Mucosa of stomach (tissue), 1 donor: ENCODE measurements around the gene USP17L27.
A peak's percentile ranks its signal among the peaks of the same experiment; 100 is the strongest.
"Not testable (repeated sequence)": the region's sequence is repeated elsewhere in the genome, so short reads cannot be mapped to it uniquely, and the experiment has no call there.

ENCODE experiments used
- H3K27me3 ChIP-seq: one replicate; pipeline ENCODE4 v1.7.0; 2013; ENCODE audit warnings: mild to moderate bottlenecking, low read length; ENCODE audit not compliant: control insufficient read depth, insufficient read depth
- H3K36me3 ChIP-seq: one replicate; pipeline ENCODE4 v1.7.0; 2013; ENCODE audit warnings: low read length; ENCODE audit not compliant: control insufficient read depth, insufficient read depth
- H3K4me1 ChIP-seq: one replicate; pipeline ENCODE4 v1.7.0; 2013; ENCODE audit warnings: mild to moderate bottlenecking, low read length; ENCODE audit not compliant: control insufficient read depth, insufficient read depth
- H3K4me3 ChIP-seq: one replicate; pipeline ENCODE4 v1.7.0; 2013; ENCODE audit warnings: low read length
- H3K9ac ChIP-seq: one replicate; pipeline ENCODE4 v1.7.0; 2013; ENCODE audit warnings: mild to moderate bottlenecking, low read length, moderate library complexity
- H3K9me3 ChIP-seq: one replicate; pipeline ENCODE4 v1.7.0; 2013; ENCODE audit warnings: mild to moderate bottlenecking, low read length, moderate library complexity; ENCODE audit not compliant: control insufficient read depth
- donor health status: Pancreatic carcinoma.

The USP17L27 gene

GRCh38 chr4:9343848-9344247, at the start of gene USP17L27:
Gene USP17L27 (plus strand): TSS chr4:9344148. CDS start chr4:9344148, 0 bp downstream.
- H3K36me3 ChIP-seq, H3K9ac ChIP-seq, H3K9me3 ChIP-seq, H3K4me1 ChIP-seq, H3K4me3 ChIP-seq, H3K27me3 ChIP-seq: not testable (repeated sequence)

GRCh38 chr4:9324191-9324590, 19.8 kb upstream of the USP17L27 start:
- not testable (repeated sequence) for H3K4me3 ChIP-seq, H3K9me3 ChIP-seq, H3K4me1 ChIP-seq, H3K36me3 ChIP-seq, H3K27me3 ChIP-seq, H3K9ac ChIP-seq

- H3K9ac ChIP-seq, H3K4me1 ChIP-seq, H3K36me3 ChIP-seq, H3K27me3 ChIP-seq, H3K9me3 ChIP-seq, H3K4me3 ChIP-seq: not testable (repeated sequence)
Observed at GRCh38 chr4:9324865-9325264, 19.1 kb upstream of the USP17L27 start, which contains the start of gene USP17L24. Gene USP17L24 (plus strand): TSS chr4:9325165. CDS start chr4:9325165, 0 bp downstream.

- H3K9me3 ChIP-seq, H3K4me1 ChIP-seq, H3K27me3 ChIP-seq, H3K9ac ChIP-seq, H3K4me3 ChIP-seq, H3K36me3 ChIP-seq: not testable (repeated sequence)
Observed at GRCh38 chr4:9329611-9330010, 14.3 kb upstream of the USP17L27 start, which contains the start of gene USP17L25. Gene USP17L25 (plus strand): TSS chr4:9329911. CDS start chr4:9329911, 0 bp downstream.

- H3K9ac ChIP-seq, H3K4me1 ChIP-seq, H3K9me3 ChIP-seq, H3K27me3 ChIP-seq, H3K4me3 ChIP-seq, H3K36me3 ChIP-seq: not testable (repeated sequence)
Observed at GRCh38 chr4:9334358-9334757, 9.6 kb upstream of the USP17L27 start, which contains the start of gene USP17L26. Gene USP17L26 (plus strand): TSS chr4:9334658. CDS start chr4:9334658, 0 bp downstream.

- H3K36me3 ChIP-seq, H3K27me3 ChIP-seq, H3K9me3 ChIP-seq, H3K9ac ChIP-seq, H3K4me1 ChIP-seq, H3K4me3 ChIP-seq: not testable (repeated sequence)
Observed at GRCh38 chr4:9339103-9339502, 4.8 kb upstream of the USP17L27 start, which contains the start of gene USP17L5. Gene USP17L5 (plus strand): TSS chr4:9339403. CDS start chr4:9339403, 0 bp downstream.

- not testable (repeated sequence) for H3K9me3 ChIP-seq, H3K36me3 ChIP-seq, H3K4me1 ChIP-seq
Observed at GRCh38 chr4:9348593-9348992, 4.6 kb downstream of the USP17L27 start, which contains the start of gene USP17L28. Gene USP17L28 (plus strand): TSS chr4:9348893. CDS start chr4:9348893, 0 bp downstream.

GRCh38 chr4:9350866-9351265, 6.9 kb downstream of the USP17L27 start:
- not testable (repeated sequence) for H3K27me3 ChIP-seq, H3K4me3 ChIP-seq, H3K9ac ChIP-seq, H3K9me3 ChIP-seq, H3K4me1 ChIP-seq, H3K36me3 ChIP-seq

More at GRCh38 chr4:9348593-9348992, 4.6 kb downstream of the USP17L27 start, which contains the start of gene USP17L28:
- H3K27me3 ChIP-seq, H3K9ac ChIP-seq, H3K4me3 ChIP-seq: not testable (repeated sequence)

GRCh38 chr4:9353338-9353737, 9.4 kb downstream of the USP17L27 start, which contains the start of gene USP17L29:
Gene USP17L29 (plus strand): TSS chr4:9353638. CDS start chr4:9353638, 0 bp downstream.
- H3K9ac ChIP-seq, H3K36me3 ChIP-seq, H3K9me3 ChIP-seq, H3K27me3 ChIP-seq, H3K4me3 ChIP-seq, H3K4me1 ChIP-seq: not testable (repeated sequence)

GRCh38 chr4:9362829-9363228, 18.9 kb downstream of the USP17L27 start, which contains the start of gene USP17L30:
Gene USP17L30 (plus strand): TSS chr4:9363129. CDS start chr4:9363129, 0 bp downstream.
- H3K9me3 ChIP-seq, H3K27me3 ChIP-seq, H3K4me3 ChIP-seq, H3K4me1 ChIP-seq, H3K36me3 ChIP-seq, H3K9ac ChIP-seq: not testable (repeated sequence)

GRCh38 chr4:9379881-9380280, 35.9 kb downstream of the USP17L27 start:
- not testable (repeated sequence) for H3K4me1 ChIP-seq, H3K4me3 ChIP-seq, H3K36me3 ChIP-seq, H3K9ac ChIP-seq, H3K9me3 ChIP-seq, H3K27me3 ChIP-seq

GRCh38 chr4:9381012-9381534, 37.1 kb downstream of the USP17L27 start:
- H3K4me3 ChIP-seq, result peak overlapping the region; percentile 41
- not testable (repeated sequence) for H3K36me3 ChIP-seq, H3K9me3 ChIP-seq, H3K27me3 ChIP-seq, H3K4me1 ChIP-seq
- H3K9ac ChIP-seq, result peak overlapping the region; percentile 61

- Histone ChIP-seq H3K9me3 (no peaks in the 10 kb centered on the region), H3K9ac (no peak overlapping the region), H3K27me3 (no peaks in the 10 kb centered on the region), H3K36me3 (no peaks in the 10 kb centered on the region), H3K4me3 (no peak overlapping the region), H3K4me1 (no peaks in the 10 kb centered on the region)
Observed at GRCh38 chr4:9384126-9384525, 40.2 kb downstream of the USP17L27 start.
